Breast epithelium (tissue), 4 donors: Measurements from ENCODE around the gene GRK5. TPM values are rescaled to one million over a fixed set of nuclear protein-coding genes. Genes with fewer than 3 reads are reported as not detected.

Source experiments
- DNase-seq, 2 donors: peaks; one replicate each; pipeline ENCODE4 v3.0.0-alpha.2; 2019; ENCODE audit warnings: low spot score in 2 of 2
- H3K27ac ChIP-seq, 2 donors: fragments of 200-600 bp; sonication (generic) in 1 of 2; one replicate each; pipeline ENCODE4 v1.5.1; 2016 to 2019; ENCODE audit warnings: mild to moderate bottlenecking in 1 of 2
- H3K27me3 ChIP-seq, 2 donors: fragments of 200-600 bp; sonication (generic) in 1 of 2; one replicate each; pipeline versions ENCODE4 v1.5.1 to v1.6.0; 2017 to 2019; ENCODE audit warnings: control low read depth in 1 of 2, mild to moderate bottlenecking in 1 of 2
- H3K36me3 ChIP-seq: fragments of 200-600 bp; one replicate; pipeline ENCODE4 v1.5.1; 2019
- H3K4me1 ChIP-seq, 2 donors: fragments of 200-600 bp; sonication (generic); one replicate each; pipeline ENCODE4 v1.5.1; 2016 to 2019; ENCODE audit warnings: control low read depth in 1 of 2
- H3K4me3 ChIP-seq, 3 donors: fragments of 200-600 bp; sonication (generic); 1 replicate in 2 of 3; 2 replicates in 1 of 3; pipeline ENCODE4 v1.5.1; 2016 to 2019; ENCODE audit warnings: mild to moderate bottlenecking in 3 of 3, moderate library complexity in 2 of 3
- H3K9me3 ChIP-seq, 2 donors: fragments of 200-600 bp; sonication (generic) in 1 of 2; one replicate each; pipeline ENCODE4 v1.5.1; 2016 to 2019; ENCODE audit warnings: control low read depth in 1 of 2
- POLR2A ChIP-seq: fragments of 450-650 bp; IDR thresholded peaks from one replicate; pipeline ENCODE4 v1.6.1; 2016; ENCODE audit warnings: antibody characterized with exemption, mild to moderate bottlenecking, moderate library complexity
- POLR2AphosphoS5 ChIP-seq, 3 donors: sonication (generic); formaldehyde crosslinking; IDR thresholded peaks; one replicate each; pipeline ENCODE4 v1.6.1; 2017; ENCODE audit warnings: antibody characterized with exemption in 3 of 3
- intact Hi-C: fragments of 100-400 bp; cut with DNase I; formaldehyde crosslinking; loops from one replicate; pipeline ENCODE4 v1.15.1; 2023; ENCODE audit warnings: low total_unique reads
- total RNA-seq, 3 donors: library from RNA; depleted of rRNA; stranded (reverse); fragments of >200 nt; gene quantifications; one replicate each; pipeline ENCODE4 v1.1.0, GENCODE V29; 2016
- TF ChIP-seq, protein P1 (sequence below), 3 donors: fragments of 450-650 bp; IDR thresholded peaks; one replicate each; pipeline ENCODE4 v1.5.1; 2016 to 2017; ENCODE audit warnings: antibody characterized with exemption in 3 of 3, mild to moderate bottlenecking in 3 of 3, moderate library complexity in 3 of 3

The GRK5 gene
- total RNA-seq, 3 donors from 2014 or later, result 14.9 to 20.6 (median 15.2) TPM

DNA sequence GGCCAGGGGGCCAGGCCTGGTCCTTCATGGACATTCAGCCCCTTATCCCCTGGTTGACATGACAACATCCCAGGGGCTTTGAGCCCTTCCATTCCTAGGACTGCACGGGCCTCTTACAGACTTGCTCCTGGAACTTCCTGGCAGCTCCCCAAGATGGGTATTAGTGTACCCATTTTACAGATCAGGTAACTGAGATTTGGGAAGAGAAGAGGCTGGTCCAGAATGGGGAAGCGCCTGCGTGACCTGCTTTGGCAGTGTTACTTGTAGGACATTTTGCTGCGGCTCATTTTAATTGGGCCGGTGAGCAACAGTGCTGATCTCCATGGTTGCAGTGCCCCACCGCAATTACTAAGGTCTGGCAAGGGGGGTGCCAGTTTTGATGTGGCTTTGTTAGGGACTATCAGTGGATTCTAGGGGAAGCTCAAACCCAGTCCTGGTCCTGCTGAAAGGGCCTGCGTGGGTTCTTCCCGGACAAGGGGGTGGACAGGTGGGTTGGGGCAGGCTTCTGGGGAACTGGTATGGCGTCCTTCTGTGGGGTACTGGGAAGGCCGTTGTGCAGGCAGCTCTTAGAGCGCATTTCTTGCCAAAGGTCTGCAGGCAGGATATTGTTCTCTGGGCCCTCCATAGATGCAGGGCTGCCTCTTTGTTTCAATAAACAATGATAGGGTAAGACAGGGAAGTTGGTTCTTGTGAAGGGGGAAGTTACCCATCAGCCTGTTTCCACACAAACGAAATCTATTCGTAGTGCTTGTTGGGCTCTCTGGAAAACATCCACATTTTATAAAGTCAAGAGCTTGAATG, 197.5 kb downstream of the GRK5 start:
- TF ChIP-seq POLR2A (no peak), POLR2AphosphoS5 (IDR thresholded peaks at IDR 0.05) (no peak)
- TF ChIP-seq, protein P1, sequence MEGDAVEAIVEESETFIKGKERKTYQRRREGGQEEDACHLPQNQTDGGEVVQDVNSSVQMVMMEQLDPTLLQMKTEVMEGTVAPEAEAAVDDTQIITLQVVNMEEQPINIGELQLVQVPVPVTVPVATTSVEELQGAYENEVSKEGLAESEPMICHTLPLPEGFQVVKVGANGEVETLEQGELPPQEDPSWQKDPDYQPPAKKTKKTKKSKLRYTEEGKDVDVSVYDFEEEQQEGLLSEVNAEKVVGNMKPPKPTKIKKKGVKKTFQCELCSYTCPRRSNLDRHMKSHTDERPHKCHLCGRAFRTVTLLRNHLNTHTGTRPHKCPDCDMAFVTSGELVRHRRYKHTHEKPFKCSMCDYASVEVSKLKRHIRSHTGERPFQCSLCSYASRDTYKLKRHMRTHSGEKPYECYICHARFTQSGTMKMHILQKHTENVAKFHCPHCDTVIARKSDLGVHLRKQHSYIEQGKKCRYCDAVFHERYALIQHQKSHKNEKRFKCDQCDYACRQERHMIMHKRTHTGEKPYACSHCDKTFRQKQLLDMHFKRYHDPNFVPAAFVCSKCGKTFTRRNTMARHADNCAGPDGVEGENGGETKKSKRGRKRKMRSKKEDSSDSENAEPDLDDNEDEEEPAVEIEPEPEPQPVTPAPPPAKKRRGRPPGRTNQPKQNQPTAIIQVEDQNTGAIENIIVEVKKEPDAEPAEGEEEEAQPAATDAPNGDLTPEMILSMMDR (IDR thresholded peaks at IDR 0.05), result no peak
- peak overlapping the region in 1 of 2 donors; percentile 33 for H3K27ac ChIP-seq
- no peaks in the 10 kb centered on the region for H3K36me3 ChIP-seq

DNA sequence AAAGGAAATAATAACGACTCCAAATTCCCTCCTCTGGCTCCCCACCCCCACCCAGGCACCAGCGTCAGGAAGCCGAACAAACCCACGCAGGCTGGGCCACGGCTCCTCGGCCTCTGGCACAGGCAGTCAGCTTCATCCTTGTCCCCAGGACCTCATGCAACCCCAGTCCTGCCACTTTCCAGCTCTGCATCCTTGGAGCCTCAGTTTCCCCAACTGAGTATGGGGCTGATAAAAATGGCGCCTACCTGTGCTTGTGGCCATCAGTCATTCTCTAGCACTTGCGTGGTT, 198.1 kb downstream of the GRK5 start:
- no peaks in the 10 kb centered on the region for H3K4me1 ChIP-seq
- no peak for TF ChIP-seq POLR2A
- TF ChIP-seq, protein P1 (IDR thresholded peaks at IDR 0.05), result no peak
- no peak for TF ChIP-seq POLR2AphosphoS5 (IDR thresholded peaks at IDR 0.05)
- H3K36me3 ChIP-seq, result no peaks in the 10 kb centered on the region
- peak overlapping the region in 1 of 2 donors; percentile 33 for H3K27ac ChIP-seq
- no peak overlapping the region for H3K4me3 ChIP-seq
- intact Hi-C loops, result no loop called here
- no peaks in the 10 kb centered on the region for H3K27me3 ChIP-seq
- H3K9me3 ChIP-seq, result no peaks in the 10 kb centered on the region
- DNase-seq, result no peak

More for the DNA sequence above, 197.5 kb downstream of the GRK5 start:
- intact Hi-C loops, result no loop called here
- Histone ChIP-seq H3K27me3 (no peaks in the 10 kb centered on the region), H3K9me3 (no peaks in the 10 kb centered on the region), H3K4me1 (no peaks in the 10 kb centered on the region), H3K4me3 (no peak overlapping the region)
- no peak for DNase-seq

DNA sequence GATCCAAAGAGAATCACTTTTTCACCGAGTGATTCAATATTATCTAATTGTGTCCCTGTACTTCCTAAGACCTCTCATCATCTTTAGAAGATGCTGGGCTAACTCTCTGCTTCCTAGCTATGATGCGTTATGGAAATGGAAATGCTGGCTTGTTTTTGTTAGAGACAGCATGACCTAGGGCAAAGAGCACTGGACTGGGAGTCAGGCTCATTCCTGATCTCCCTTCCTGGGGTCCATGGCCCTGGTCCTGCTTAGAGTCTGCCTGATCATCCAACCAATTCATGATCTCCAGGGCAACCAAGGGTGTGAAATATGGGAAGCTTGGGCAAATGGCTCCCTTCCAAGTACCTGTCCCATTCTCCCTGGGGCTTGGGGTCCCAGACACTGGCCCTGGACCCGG, 198.8 kb downstream of the GRK5 start:
- Histone ChIP-seq H3K27ac (peak overlapping the region in 1 of 2 donors; percentile 1), H3K9me3 (no peaks in the 10 kb centered on the region), H3K4me3 (no peak overlapping the region), H3K36me3 (no peaks in the 10 kb centered on the region), H3K4me1 (no peaks in the 10 kb centered on the region), H3K27me3 (no peaks in the 10 kb centered on the region)
- intact Hi-C loops, result no loop called here
- DNase-seq, result no peak
- TF ChIP-seq, protein P1 (IDR thresholded peaks at IDR 0.05), result no peak
- TF ChIP-seq POLR2A (no peak), POLR2AphosphoS5 (IDR thresholded peaks at IDR 0.05) (no peak)

DNA sequence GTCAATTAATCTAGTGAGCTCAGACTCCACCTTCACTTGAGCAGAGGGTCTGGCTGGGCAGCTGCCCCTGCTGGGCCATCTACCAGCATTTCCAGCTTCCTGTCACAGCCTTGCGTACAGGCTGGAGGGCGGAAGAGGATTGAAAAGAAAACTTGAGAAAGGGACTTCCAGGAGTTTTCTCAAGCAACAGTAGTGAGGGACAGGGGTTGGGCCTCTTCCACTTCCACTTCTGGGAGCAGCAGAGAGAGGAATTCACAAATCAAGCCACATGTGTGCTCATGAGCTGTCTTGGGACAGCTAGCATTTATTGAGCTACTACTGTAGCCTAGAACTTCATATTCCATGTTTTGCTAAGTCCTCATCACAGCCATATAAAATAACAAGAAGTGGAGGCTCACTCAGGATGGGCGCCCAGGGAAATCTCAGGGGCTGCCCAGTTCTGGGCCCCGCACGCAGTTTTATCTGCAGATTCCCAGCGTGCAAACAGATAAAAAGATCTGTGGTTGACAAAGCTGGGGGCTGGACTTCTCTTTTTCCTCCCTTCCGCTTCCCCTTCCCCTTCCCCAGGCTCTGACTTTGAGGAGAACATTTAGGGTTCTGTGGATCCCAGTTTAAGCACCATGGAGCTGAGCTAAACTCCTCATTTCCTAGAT, 199.4 kb downstream of the GRK5 start:
- H3K4me1 ChIP-seq, result no peaks in the 10 kb centered on the region
- TF ChIP-seq, protein P1 (IDR thresholded peaks at IDR 0.05), result no peak
- TF ChIP-seq POLR2AphosphoS5 (IDR thresholded peaks at IDR 0.05) (no peak), POLR2A (no peak)
- H3K4me3 ChIP-seq, result no peak overlapping the region
- H3K36me3 ChIP-seq, result no peaks in the 10 kb centered on the region
- H3K27ac ChIP-seq, result peak overlapping the region in 1 of 2 donors; percentile 1
- intact Hi-C loops, result no loop called here
- no peaks in the 10 kb centered on the region for H3K27me3 ChIP-seq
- no peak for DNase-seq
- no peaks in the 10 kb centered on the region for H3K9me3 ChIP-seq

DNA sequence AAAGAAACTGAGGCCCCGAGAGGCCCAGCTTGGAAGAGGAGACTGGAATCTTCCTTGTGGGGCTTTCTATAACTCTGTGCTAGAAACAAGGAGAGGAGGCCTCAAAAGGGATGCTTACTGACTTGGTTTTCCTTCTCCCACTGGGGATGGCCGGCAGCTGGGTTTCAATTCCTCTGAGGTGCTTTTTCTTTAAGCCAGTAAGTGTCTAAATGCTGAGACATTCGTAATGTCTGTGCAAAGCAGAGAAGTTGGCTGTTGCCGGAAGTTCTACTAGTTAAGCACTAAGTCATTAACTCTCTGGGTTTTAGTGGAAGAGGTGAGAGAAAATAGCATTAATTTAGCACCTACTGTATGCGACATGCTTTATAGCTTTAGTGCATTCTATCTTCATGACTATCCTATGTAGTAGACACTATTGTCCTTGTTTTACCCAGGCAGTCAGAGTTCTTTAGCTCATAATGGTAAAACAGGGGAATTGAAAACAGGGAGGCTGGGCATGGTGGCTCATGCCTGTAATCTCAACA, 199.9 kb downstream of the GRK5 start:
- Histone ChIP-seq H3K36me3 (no peaks in the 10 kb centered on the region), H3K27ac (no peak overlapping the region), H3K4me3 (no peak overlapping the region), H3K27me3 (no peaks in the 10 kb centered on the region), H3K4me1 (peaks cover 0 to under 1% of the 10 kb centered on the region in 2 donors), H3K9me3 (no peaks in the 10 kb centered on the region)
- TF ChIP-seq POLR2AphosphoS5 (IDR thresholded peaks at IDR 0.05) (no peak), POLR2A (no peak)
- TF ChIP-seq, protein P1 (IDR thresholded peaks at IDR 0.05), result no peak
- intact Hi-C loops, result no loop called here
- DNase-seq, result no peak
